HepG2 (cell line): ENCODE data around the gene ZNF584. TPM values are rescaled to one million over a fixed set of nuclear protein-coding genes. Genes with fewer than 3 reads are reported as not detected.

ENCODE experiments used
- CBX2 ChIP-seq, 2 experiments: fragments of 200-600 bp in 1 of 2; sonication (generic); formaldehyde crosslinking in 1 of 2; IDR thresholded peaks; 2 replicates each; pipeline versions ENCODE4 v1.7.0 to v1.8.1; 2018 to 2022; ENCODE audit warnings: low read depth in 2 of 2, low read length in 1 of 2, mild to moderate bottlenecking in 1 of 2, missing genetic modification reagents in 1 of 2
- CEBPB ChIP-seq: IDR thresholded peaks from 2 replicates; pipeline ENCODE4 v1.6.1; 2011; ENCODE audit warnings: low read depth, low read length, improper control_type of control experiment, borderline replicate concordance
- ELF1 ChIP-seq: sonication (generic); formaldehyde crosslinking; IDR thresholded peaks from 2 replicates; pipeline ENCODE4 v1.4.0; 2020; ENCODE audit warnings: missing genetic modification reagents
- JUN ChIP-seq: sonication (generic); formaldehyde crosslinking; IDR thresholded peaks from 2 replicates; pipeline ENCODE4 v1.4.0; 2020; ENCODE audit warnings: mild to moderate bottlenecking, missing genetic modification reagents
- JUNB ChIP-seq: sonication (generic); formaldehyde crosslinking; IDR thresholded peaks from 2 replicates; pipeline ENCODE4 v1.8.0; 2022; ENCODE audit warnings: missing genetic modification reagents, mild to moderate bottlenecking, borderline replicate concordance
- MIER2 ChIP-seq: IDR thresholded peaks from 2 replicates; pipeline ENCODE4 v1.6.1; 2016; ENCODE audit warnings: missing biosample characterization, missing genetic modification reagents
- NFYB ChIP-seq: sonication (generic); formaldehyde crosslinking; IDR thresholded peaks from 2 replicates; pipeline ENCODE4 v1.4.0; 2020; ENCODE audit warnings: missing genetic modification reagents
- PHF8 ChIP-seq: sonication (generic); formaldehyde crosslinking; IDR thresholded peaks from 2 replicates; pipeline ENCODE4 v1.5.0; 2020; ENCODE audit warnings: missing genetic modification reagents
- PRPF4 ChIP-seq: fragments of 200-400 bp; formaldehyde crosslinking; IDR thresholded peaks from 2 replicates; pipeline ENCODE4 v1.6.1; 2016; ENCODE audit warnings: low read length, low read depth; ENCODE audit not compliant: poor library complexity, severe bottlenecking
- SALL2 ChIP-seq: sonication (generic); formaldehyde crosslinking; IDR thresholded peaks from 2 replicates; pipeline ENCODE4 v1.8.1; 2023; ENCODE audit warnings: mild to moderate bottlenecking, missing genetic modification reagents, inconsistent platforms
- SIX1 ChIP-seq: sonication (generic); formaldehyde crosslinking; IDR thresholded peaks from 2 replicates; pipeline ENCODE4 v1.4.0; 2020; ENCODE audit warnings: missing genetic modification reagents, borderline replicate concordance
- TBL1XR1 ChIP-seq: fragments of 150-350 bp; IDR thresholded peaks from 2 replicates; pipeline ENCODE4 v1.6.1; 2014; ENCODE audit warnings: borderline replicate concordance, low read length; ENCODE audit not compliant: partially characterized antibody
- TEAD3 ChIP-seq: optimal IDR thresholded peaks from 2 replicates; pipeline ENCODE3; 2016; ENCODE audit warnings: borderline replicate concordance
- ZNF136 ChIP-seq: sonication (generic); formaldehyde crosslinking; IDR thresholded peaks from 2 replicates; pipeline ENCODE4 v1.8.1; 2022; ENCODE audit warnings: low read depth, mild to moderate bottlenecking, moderate library complexity, missing genetic modification reagents
- ZNF335 ChIP-seq: sonication (generic); formaldehyde crosslinking; IDR thresholded peaks from 2 replicates; pipeline ENCODE4 v1.4.0; 2020; ENCODE audit warnings: missing genetic modification reagents
- ZNF350 ChIP-seq: sonication (generic); formaldehyde crosslinking; IDR thresholded peaks from 2 replicates; pipeline ENCODE4 v1.4.0; 2020; ENCODE audit warnings: mild to moderate bottlenecking, low read depth, missing genetic modification reagents, borderline replicate concordance
- ZNF550 ChIP-seq: sonication (generic); formaldehyde crosslinking; IDR thresholded peaks from 2 replicates; pipeline ENCODE4 v1.4.0; 2020; ENCODE audit warnings: mild to moderate bottlenecking, missing genetic modification reagents, borderline replicate concordance
- ZNF841 ChIP-seq: sonication (generic); formaldehyde crosslinking; IDR thresholded peaks from 2 replicates; pipeline ENCODE4 v1.8.1; 2023; ENCODE audit warnings: missing genetic modification reagents, borderline replicate concordance
- polyA plus RNA-seq, 8 experiments: library from polyadenylated mRNA; depleted of rRNA in 3 of 8; stranded (reverse) in 7 of 8; unstranded in 1 of 8; fragments of >200 nt; fragmentation: Illumina TruSeq in 4 of 8; extraction: Trizol in 4 of 8; gene quantifications; 2 replicates each; pipeline versions ENCODE4 v1.2.1 to v1.2.3, GENCODE V29; 2011 to 2016; ENCODE audit warnings: low read depth in 4 of 8, missing spikeins in 1 of 8, mixed read lengths in 1 of 8; ENCODE audit not compliant: insufficient read depth in 1 of 8
- total RNA-seq, 5 experiments: library from RNA; depleted of rRNA; stranded (reverse); fragments of >200 nt; fragmentation: Illumina TruSeq; extraction: Trizol; gene quantifications; 2 replicates each; pipeline ENCODE4 v1.2.3, GENCODE V29; 2016; ENCODE audit warnings: low read depth in 1 of 5
- TF ChIP-seq, protein P1 (sequence below): sonication (generic); formaldehyde crosslinking; IDR thresholded peaks from 2 replicates; pipeline ENCODE4 v1.4.0; 2020; ENCODE audit warnings: mild to moderate bottlenecking, missing genetic modification reagents
- TF ChIP-seq, protein P2 (sequence below): sonication (generic); formaldehyde crosslinking; IDR thresholded peaks from 2 replicates; pipeline ENCODE4 v1.4.0; 2020; ENCODE audit warnings: missing genetic modification reagents, mild to moderate bottlenecking, borderline replicate concordance
- TF ChIP-seq, protein P3 (sequence below): sonication (generic); formaldehyde crosslinking; IDR thresholded peaks from 2 replicates; pipeline ENCODE4 v1.5.0; 2020; ENCODE audit warnings: mild to moderate bottlenecking, missing genetic modification reagents
- TF ChIP-seq, protein P4 (sequence below): sonication (generic); formaldehyde crosslinking; IDR thresholded peaks from 2 replicates; pipeline ENCODE4 v1.4.0; 2020; ENCODE audit warnings: mild to moderate bottlenecking, missing genetic modification reagents

The ZNF584 gene
- total and polyA plus RNA-seq, 2 of the 13 experiments (the other 11 are each of a cell fraction or from before 2014, with no cell fraction given), result 2.4 to 7.0 TPM

DNA sequence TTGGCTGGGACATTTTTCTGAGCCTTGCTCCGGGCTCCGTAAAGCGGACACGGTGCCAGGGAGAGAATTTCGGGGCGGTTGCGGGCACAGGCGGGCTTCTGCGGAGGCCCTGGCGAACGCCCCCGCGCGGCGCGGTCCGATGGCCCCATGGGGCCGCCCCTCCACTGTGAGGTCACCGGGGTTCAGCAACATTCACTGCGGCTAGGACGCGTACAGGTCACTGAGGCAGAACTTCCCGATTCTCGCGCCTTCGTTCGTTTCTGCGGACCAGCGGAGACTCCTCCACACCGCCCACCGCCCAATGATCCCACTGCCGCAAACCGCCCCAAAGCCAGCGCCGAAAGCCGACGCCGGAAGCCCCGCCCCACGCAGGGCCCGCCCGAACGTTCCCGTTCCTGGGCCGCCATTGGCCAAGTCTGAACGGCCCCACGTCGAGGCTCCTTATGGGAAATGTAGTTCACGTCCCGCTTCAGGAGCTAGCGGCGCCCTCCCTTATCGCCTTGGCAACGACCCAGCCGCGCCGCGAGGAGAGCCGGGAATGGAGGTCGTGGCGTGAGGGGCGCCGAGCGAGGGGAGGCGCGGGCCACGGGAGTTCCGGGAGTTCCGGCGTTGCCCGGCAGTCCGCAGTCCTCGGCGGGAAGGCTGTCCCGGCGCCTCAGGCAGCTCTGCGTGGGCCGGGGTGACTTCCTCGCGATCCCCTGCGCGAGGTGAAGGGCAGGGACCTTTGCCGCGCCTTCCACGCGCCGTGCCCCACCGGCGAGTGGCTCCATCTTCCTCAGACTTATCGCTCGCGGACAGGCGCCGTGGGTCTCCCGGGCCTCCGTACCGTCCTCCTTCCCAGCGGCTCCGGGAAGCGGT lies at the start of gene ZNF584 (continued):
- no peak for TF ChIP-seq PRPF4
- TF ChIP-seq ZNF350 (CRISPR knock-in tag), result peak; percentile 71; the same call in 1 of the 2 replicates
- TF ChIP-seq TBL1XR1, result peak; percentile 52
- peak; percentile 92 for TF ChIP-seq NFYB
- TF ChIP-seq MIER2 (CRISPR knock-in tag), result no peak
- TF ChIP-seq CEBPB, result no peak
- TF ChIP-seq ELF1 (CRISPR knock-in tag), result peak; percentile 87
- TF ChIP-seq ZNF335 (CRISPR knock-in tag), result peak; percentile 87
- TF ChIP-seq TEAD3 (CRISPR knock-in tag), result peak; percentile 50
- TF ChIP-seq JUN (CRISPR knock-in tag), result no peak
- peak; percentile 60 for TF ChIP-seq PHF8 (CRISPR knock-in tag)
- no peak for TF ChIP-seq ZNF136 (CRISPR knock-in tag)
- TF ChIP-seq, protein P1, sequence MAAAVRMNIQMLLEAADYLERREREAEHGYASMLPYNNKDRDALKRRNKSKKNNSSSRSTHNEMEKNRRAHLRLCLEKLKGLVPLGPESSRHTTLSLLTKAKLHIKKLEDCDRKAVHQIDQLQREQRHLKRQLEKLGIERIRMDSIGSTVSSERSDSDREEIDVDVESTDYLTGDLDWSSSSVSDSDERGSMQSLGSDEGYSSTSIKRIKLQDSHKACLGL (CRISPR knock-in tag), result peak; percentile 68; the same call in 1 of the 2 replicates
- TF ChIP-seq ZNF550 (CRISPR knock-in tag), result no peak
- no peak for TF ChIP-seq CBX2 (IDR thresholded peaks at IDR 0.05; ENCODE audit: low read depth, low read length)
- no peak for TF ChIP-seq CBX2 (CRISPR knock-in tag; IDR thresholded peaks at IDR 0.05; ENCODE audit: low read depth)
- TF ChIP-seq, protein P2, sequence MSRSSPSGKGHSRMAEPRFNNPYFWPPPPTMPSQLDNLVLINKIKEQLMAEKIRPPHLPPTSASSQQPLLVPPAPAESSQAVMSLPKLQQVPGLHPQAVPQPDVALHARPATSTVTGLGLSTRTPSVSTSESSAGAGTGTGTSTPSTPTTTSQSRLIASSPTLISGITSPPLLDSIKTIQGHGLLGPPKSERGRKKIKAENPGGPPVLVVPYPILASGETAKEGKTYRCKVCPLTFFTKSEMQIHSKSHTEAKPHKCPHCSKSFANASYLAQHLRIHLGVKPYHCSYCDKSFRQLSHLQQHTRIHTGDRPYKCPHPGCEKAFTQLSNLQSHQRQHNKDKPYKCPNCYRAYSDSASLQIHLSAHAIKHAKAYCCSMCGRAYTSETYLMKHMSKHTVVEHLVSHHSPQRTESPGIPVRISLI (CRISPR knock-in tag), result no peak; the same call in 1 of the 2 replicates
- no peak for TF ChIP-seq SIX1 (CRISPR knock-in tag)
- TF ChIP-seq, protein P3, sequence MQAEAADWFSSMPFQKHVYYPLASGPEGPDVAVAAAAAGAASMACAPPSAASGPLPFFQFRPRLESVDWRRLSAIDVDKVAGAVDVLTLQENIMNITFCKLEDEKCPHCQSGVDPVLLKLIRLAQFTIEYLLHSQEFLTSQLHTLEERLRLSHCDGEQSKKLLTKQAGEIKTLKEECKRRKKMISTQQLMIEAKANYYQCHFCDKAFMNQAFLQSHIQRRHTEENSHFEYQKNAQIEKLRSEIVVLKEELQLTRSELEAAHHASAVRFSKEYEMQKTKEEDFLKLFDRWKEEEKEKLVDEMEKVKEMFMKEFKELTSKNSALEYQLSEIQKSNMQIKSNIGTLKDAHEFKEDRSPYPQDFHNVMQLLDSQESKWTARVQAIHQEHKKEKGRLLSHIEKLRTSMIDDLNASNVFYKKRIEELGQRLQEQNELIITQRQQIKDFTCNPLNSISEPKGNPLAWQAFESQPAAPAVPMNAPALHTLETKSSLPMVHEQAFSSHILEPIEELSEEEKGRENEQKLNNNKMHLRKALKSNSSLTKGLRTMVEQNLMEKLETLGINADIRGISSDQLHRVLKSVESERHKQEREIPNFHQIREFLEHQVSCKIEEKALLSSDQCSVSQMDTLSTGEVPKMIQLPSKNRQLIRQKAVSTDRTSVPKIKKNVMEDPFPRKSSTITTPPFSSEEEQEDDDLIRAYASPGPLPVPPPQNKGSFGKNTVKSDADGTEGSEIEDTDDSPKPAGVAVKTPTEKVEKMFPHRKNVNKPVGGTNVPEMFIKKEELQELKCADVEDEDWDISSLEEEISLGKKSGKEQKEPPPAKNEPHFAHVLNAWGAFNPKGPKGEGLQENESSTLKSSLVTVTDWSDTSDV (CRISPR knock-in tag), result peak; percentile 96; the same call in 1 of the 2 replicates
- no peak for TF ChIP-seq ZNF841
- TF ChIP-seq, protein P4, sequence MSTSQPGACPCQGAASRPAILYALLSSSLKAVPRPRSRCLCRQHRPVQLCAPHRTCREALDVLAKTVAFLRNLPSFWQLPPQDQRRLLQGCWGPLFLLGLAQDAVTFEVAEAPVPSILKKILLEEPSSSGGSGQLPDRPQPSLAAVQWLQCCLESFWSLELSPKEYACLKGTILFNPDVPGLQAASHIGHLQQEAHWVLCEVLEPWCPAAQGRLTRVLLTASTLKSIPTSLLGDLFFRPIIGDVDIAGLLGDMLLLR (CRISPR knock-in tag), result peak; percentile 37; the same call in 1 of the 2 replicates
- TF ChIP-seq JUNB (CRISPR knock-in tag), result no peak
- peak; percentile 57; the same call in 1 of the 2 replicates for TF ChIP-seq SALL2 (CRISPR knock-in tag)
